H9 (cell line): ENCODE data around the gene GRID2. TPM values are rescaled to one million over a fixed set of nuclear protein-coding genes. Genes with fewer than 3 reads are reported as not detected.

Source experiments
- DNase-seq: peaks from one replicate; pipeline ENCODE4 v3.0.0-alpha.2; 2017
- H2AFZ ChIP-seq: one replicate; pipeline ENCODE4 v1.6.1; 2013; ENCODE audit warnings: mild to moderate bottlenecking, low read length, control low read depth, moderate library complexity
- H2AK5ac ChIP-seq: 2 replicates; pipeline ENCODE4 v1.6.1; 2013; ENCODE audit warnings: low read length, control low read depth, mixed read lengths; ENCODE audit not compliant: insufficient read length
- H2BK120ac ChIP-seq: one replicate; pipeline ENCODE4 v1.6.1; 2013; ENCODE audit warnings: low read depth, mild to moderate bottlenecking, low read length, control low read depth, inconsistent platforms; ENCODE audit not compliant: poor library complexity, severe bottlenecking
- H2BK12ac ChIP-seq: 2 replicates; pipeline ENCODE4 v1.6.1; 2013; ENCODE audit warnings: low read length, control low read depth, mixed read lengths, low read depth; ENCODE audit not compliant: insufficient read length
- H2BK15ac ChIP-seq: 2 replicates; pipeline ENCODE4 v1.6.1; 2013; ENCODE audit warnings: low read depth, low read length, control low read depth
- H2BK20ac ChIP-seq: one replicate; pipeline ENCODE4 v1.6.1; 2013; ENCODE audit warnings: low read depth, mild to moderate bottlenecking, low read length, control low read depth, inconsistent platforms; ENCODE audit not compliant: poor library complexity, severe bottlenecking
- H2BK5ac ChIP-seq: 2 replicates; pipeline ENCODE4 v1.6.1; 2013; ENCODE audit warnings: low read length, control low read depth, mixed read lengths; ENCODE audit not compliant: insufficient read length
- H3K14ac ChIP-seq: 2 replicates; pipeline ENCODE4 v1.6.1; 2013; ENCODE audit warnings: low read length, control low read depth; ENCODE audit not compliant: insufficient read depth
- H3K18ac ChIP-seq: 2 replicates; pipeline ENCODE4 v1.6.1; 2013; ENCODE audit warnings: low read depth, mild to moderate bottlenecking, mixed read lengths, low read length, control low read depth; ENCODE audit not compliant: insufficient read length
- H3K23ac ChIP-seq: 2 replicates; pipeline ENCODE4 v1.6.1; 2013; ENCODE audit warnings: low read length, control low read depth, mixed read lengths, low read depth; ENCODE audit not compliant: insufficient read length
- H3K23me2 ChIP-seq: 2 replicates; pipeline ENCODE4 v1.6.1; 2013; ENCODE audit warnings: low read depth, mild to moderate bottlenecking, mixed read lengths, low read length, control low read depth; ENCODE audit not compliant: insufficient read length, poor library complexity, severe bottlenecking
- H3K27ac ChIP-seq: 2 replicates; pipeline ENCODE4 v1.5.1; 2013; ENCODE audit warnings: low read length, control low read depth, mixed read lengths, low read depth; ENCODE audit not compliant: insufficient read length
- H3K27me3 ChIP-seq: 2 replicates; pipeline ENCODE4 v1.6.1; 2013; ENCODE audit warnings: low read length, control low read depth, inconsistent platforms; ENCODE audit not compliant: insufficient read depth
- H3K4ac ChIP-seq: 2 replicates; pipeline ENCODE4 v1.6.1; 2013; ENCODE audit warnings: low read depth, mild to moderate bottlenecking, control low read depth, inconsistent platforms, low read length, moderate library complexity
- H3K4me1 ChIP-seq: 2 replicates; pipeline ENCODE4 v1.6.1; 2013; ENCODE audit warnings: low read length, control low read depth, inconsistent platforms; ENCODE audit not compliant: insufficient read depth
- H3K4me2 ChIP-seq: 2 replicates; pipeline ENCODE4 v1.6.1; 2013; ENCODE audit warnings: low read length, control low read depth, mixed read lengths; ENCODE audit not compliant: insufficient read length, insufficient read depth
- H3K56ac ChIP-seq: 2 replicates; pipeline ENCODE4 v1.6.1; 2013; ENCODE audit warnings: low read depth, mild to moderate bottlenecking, mixed read lengths, low read length, control low read depth; ENCODE audit not compliant: insufficient read length
- H3K79me1 ChIP-seq: 2 replicates; pipeline ENCODE4 v1.6.1; 2013; ENCODE audit warnings: low read depth, mild to moderate bottlenecking, moderate library complexity, low read length, control low read depth, inconsistent platforms; ENCODE audit not compliant: insufficient read depth, poor library complexity, severe bottlenecking
- H3K79me2 ChIP-seq: 2 replicates; pipeline ENCODE4 v1.6.1; 2013; ENCODE audit warnings: low read length, control low read depth, inconsistent platforms; ENCODE audit not compliant: insufficient read depth
- H3K9ac ChIP-seq: 2 replicates; pipeline ENCODE4 v1.6.1; 2013; ENCODE audit warnings: low read length, control low read depth, mixed read lengths; ENCODE audit not compliant: insufficient read length; ENCODE audit errors: extremely low read depth
- H3K9me3 ChIP-seq: one replicate; pipeline ENCODE4 v1.6.1; 2013; ENCODE audit warnings: low read depth, low read length, inconsistent platforms; ENCODE audit not compliant: control insufficient read depth
- H3T11ph ChIP-seq: one replicate; pipeline ENCODE4 v1.6.1; 2013; ENCODE audit warnings: mild to moderate bottlenecking, low read length, control low read depth, inconsistent platforms
- H4K20me1 ChIP-seq: one replicate; pipeline ENCODE4 v1.6.1; 2013; ENCODE audit not compliant: control insufficient read depth, insufficient read length, insufficient read depth
- H4K5ac ChIP-seq: 2 replicates; pipeline ENCODE4 v1.6.1; 2013; ENCODE audit warnings: low read depth, mild to moderate bottlenecking, mixed read lengths, low read length, control low read depth; ENCODE audit not compliant: insufficient read length
- H4K8ac ChIP-seq: replicated peaks from 2 replicates; pipeline ENCODE4 v1.6.1; 2013; ENCODE audit warnings: low read length, control low read depth, mixed read lengths, low read depth; ENCODE audit not compliant: insufficient read length
- H4K91ac ChIP-seq: 2 replicates; pipeline ENCODE4 v1.6.1; 2013; ENCODE audit warnings: low read depth, mild to moderate bottlenecking, moderate library complexity, mixed read lengths, low read length, control low read depth; ENCODE audit not compliant: insufficient read length
- H3K27ac Mint-ChIP-seq, 3 experiments: 2 replicates in 2 of 3; 3 replicates in 1 of 3; pipeline ENCODE4 v1.8.0; 2020 to 2021; ENCODE audit warnings: mixed read lengths in 3 of 3, mild to moderate bottlenecking in 1 of 3, moderate library complexity in 1 of 3
- H3K27me3 Mint-ChIP-seq: 2 replicates; pipeline ENCODE4 v1.8.0; 2021; ENCODE audit warnings: low read depth, mild to moderate bottlenecking, moderate library complexity, mixed read lengths
- H3K36me3 Mint-ChIP-seq, 3 experiments: 2 replicates in 2 of 3; 3 replicates in 1 of 3; pipeline ENCODE4 v1.8.0; 2020 to 2021; ENCODE audit warnings: low read depth in 3 of 3, mixed read lengths in 3 of 3; ENCODE audit not compliant: insufficient read depth in 1 of 3
- H3K4me1 Mint-ChIP-seq, 2 experiments: 2 replicates each; pipeline ENCODE4 v1.8.0; 2020; ENCODE audit warnings: mixed read lengths in 2 of 2
- H3K4me3 Mint-ChIP-seq, 2 experiments: 2 replicates in 1 of 2; 3 replicates in 1 of 2; pipeline ENCODE4 v1.8.0; 2020 to 2021; ENCODE audit warnings: mild to moderate bottlenecking in 2 of 2, mixed read lengths in 2 of 2, moderate library complexity in 1 of 2
- H3K9me3 Mint-ChIP-seq, 2 experiments: 2 replicates in 1 of 2; 3 replicates in 1 of 2; pipeline ENCODE4 v1.8.0; 2020; ENCODE audit warnings: mild to moderate bottlenecking in 2 of 2, mixed read lengths in 2 of 2, moderate library complexity in 1 of 2
- WGBS: extraction: QIAGEN DNeasy Blood & Tissue Kit; methylation state at CpG from one replicate; pipeline ENCODE4 v1.1.7; 2013; ENCODE audit warnings: missing lambda C conversion rate, low lambda C conversion rate, mixed read lengths; ENCODE audit not compliant: insufficient read length; ENCODE audit errors: extremely low coverage; 5-methylcytosine and 5-hydroxymethylcytosine counted together
- total RNA-seq: library from RNA; stranded (reverse); gene quantifications from 2 replicates; pipeline ENCODE4 v1.2.1, GENCODE V29; 2021
- TF ChIP-seq, protein P1 (sequence below): fragments of 200-600 bp; sonication (generic); conservative IDR thresholded peaks from 3 replicates; pipeline ENCODE4 v1.8.0; 2021; ENCODE audit warnings: antibody characterized with exemption, mild to moderate bottlenecking

GRID2 gene
- total RNA-seq, 1 experiment from 2014 or later: 21.8 TPM

DNA sequence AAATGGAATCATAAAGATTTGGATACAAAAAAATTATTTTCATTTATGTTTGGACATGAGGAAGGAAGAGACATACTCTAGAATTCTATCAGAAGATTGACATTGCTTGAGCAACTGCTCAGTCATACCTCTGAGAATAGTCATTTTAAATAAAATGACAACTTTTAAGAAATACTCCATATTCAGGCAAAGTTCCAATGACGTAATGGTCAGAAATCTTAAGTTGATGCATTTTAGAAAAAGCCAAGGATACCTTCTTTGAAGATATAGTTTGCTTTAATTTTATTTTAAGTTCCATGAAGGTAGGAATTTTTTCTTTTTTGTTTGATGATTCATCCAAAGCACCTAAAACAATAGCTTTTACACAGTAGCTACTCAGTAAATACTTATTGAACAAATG lies 1414.5 kb downstream of the GRID2 start:
- peaks cover 2% of the 10 kb centered on the region; the same call in 1 of the 2 replicates for H3K27me3 Mint-ChIP-seq
- H2BK120ac ChIP-seq: no peak overlapping the region
- H3K23me2 ChIP-seq: no peaks in the 10 kb centered on the region
- no peaks in the 10 kb centered on the region for H3K4me1 Mint-ChIP-seq
- H3K4me3 Mint-ChIP-seq: no peak overlapping the region
- no peak overlapping the region for H4K5ac ChIP-seq
- no peak overlapping the region for H3T11ph ChIP-seq
- WGBS: no CpG with 5 or more reads among the region's 1 CpG
- no peak overlapping the region for H3K4me2 ChIP-seq
- no peak overlapping the region for H3K18ac ChIP-seq
- H2BK20ac ChIP-seq: no peak overlapping the region
- no peaks in the 10 kb centered on the region for H3K79me2 ChIP-seq
- no peak overlapping the region for H3K4ac ChIP-seq
- no peak overlapping the region for H2AFZ ChIP-seq
- peaks cover 0 to 5% (median 0%) of the 10 kb centered on the region in 3 experiments; a peak in 2 of 7 replicates for H3K36me3 Mint-ChIP-seq
- H4K20me1 ChIP-seq: no peaks in the 10 kb centered on the region
- TF ChIP-seq, protein P1, sequence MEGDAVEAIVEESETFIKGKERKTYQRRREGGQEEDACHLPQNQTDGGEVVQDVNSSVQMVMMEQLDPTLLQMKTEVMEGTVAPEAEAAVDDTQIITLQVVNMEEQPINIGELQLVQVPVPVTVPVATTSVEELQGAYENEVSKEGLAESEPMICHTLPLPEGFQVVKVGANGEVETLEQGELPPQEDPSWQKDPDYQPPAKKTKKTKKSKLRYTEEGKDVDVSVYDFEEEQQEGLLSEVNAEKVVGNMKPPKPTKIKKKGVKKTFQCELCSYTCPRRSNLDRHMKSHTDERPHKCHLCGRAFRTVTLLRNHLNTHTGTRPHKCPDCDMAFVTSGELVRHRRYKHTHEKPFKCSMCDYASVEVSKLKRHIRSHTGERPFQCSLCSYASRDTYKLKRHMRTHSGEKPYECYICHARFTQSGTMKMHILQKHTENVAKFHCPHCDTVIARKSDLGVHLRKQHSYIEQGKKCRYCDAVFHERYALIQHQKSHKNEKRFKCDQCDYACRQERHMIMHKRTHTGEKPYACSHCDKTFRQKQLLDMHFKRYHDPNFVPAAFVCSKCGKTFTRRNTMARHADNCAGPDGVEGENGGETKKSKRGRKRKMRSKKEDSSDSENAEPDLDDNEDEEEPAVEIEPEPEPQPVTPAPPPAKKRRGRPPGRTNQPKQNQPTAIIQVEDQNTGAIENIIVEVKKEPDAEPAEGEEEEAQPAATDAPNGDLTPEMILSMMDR: no peak
- H4K91ac ChIP-seq: no peak overlapping the region
- no peaks in the 10 kb centered on the region for H3K27me3 ChIP-seq
- H2BK15ac ChIP-seq: no peak overlapping the region
- DNase-seq: no peak
- no peak overlapping the region for H2BK5ac ChIP-seq
- H4K8ac ChIP-seq: no peak overlapping the region
- H3K27ac Mint-ChIP-seq: no peak overlapping the region
- no peaks in the 10 kb centered on the region for H3K4me1 ChIP-seq
- no peak overlapping the region for H2AK5ac ChIP-seq
- H3K9ac ChIP-seq: no peak overlapping the region
- no peak overlapping the region for H2BK12ac ChIP-seq
- no peak overlapping the region for H3K14ac ChIP-seq
- H3K79me1 ChIP-seq: no peaks in the 10 kb centered on the region
- no peak overlapping the region for H3K27ac ChIP-seq
- H3K9me3 ChIP-seq: no peaks in the 10 kb centered on the region
- H3K23ac ChIP-seq: no peak overlapping the region
- peaks cover 0 to 2% of the 10 kb centered on the region in 2 experiments; a peak in 2 of 5 replicates for H3K9me3 Mint-ChIP-seq
- H3K56ac ChIP-seq: no peak overlapping the region
